Stimulated activated CD4-positive, alpha-beta T cell treated with anti-CD3 and anti-CD28 coated beads, TNF-alpha, amount 100 ng/mL, for 48 hours (primary cell): ENCODE results near the gene DAB2.

ENCODE experiments used
- DNase-seq, 3 donors: peaks; one replicate each; pipeline ENCODE4 v3.0.0-alpha.2; 2020; ENCODE audit warnings: low read depth in 3 of 3

Gene DAB2

DNA sequence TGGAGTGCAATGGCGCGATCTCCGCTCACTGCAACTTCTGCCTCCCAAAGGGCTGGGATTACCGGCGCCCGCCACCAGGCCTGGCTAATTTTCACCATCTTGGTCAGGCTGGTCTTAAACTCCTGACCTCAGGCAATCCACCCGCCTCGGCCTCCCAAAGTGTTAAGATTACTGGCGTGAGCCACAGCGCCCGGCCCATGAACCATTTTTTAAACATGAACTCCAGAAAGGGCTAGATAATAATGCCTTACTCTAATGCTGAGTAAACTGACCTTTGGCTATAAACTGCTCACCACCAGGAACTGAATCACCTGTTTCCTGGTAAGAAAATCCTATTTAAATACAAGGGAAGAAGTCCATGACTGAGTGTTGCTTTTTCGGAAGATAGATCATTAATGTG is 23.2 kb upstream of the DAB2 start:
- no peak for DNase-seq

DNA sequence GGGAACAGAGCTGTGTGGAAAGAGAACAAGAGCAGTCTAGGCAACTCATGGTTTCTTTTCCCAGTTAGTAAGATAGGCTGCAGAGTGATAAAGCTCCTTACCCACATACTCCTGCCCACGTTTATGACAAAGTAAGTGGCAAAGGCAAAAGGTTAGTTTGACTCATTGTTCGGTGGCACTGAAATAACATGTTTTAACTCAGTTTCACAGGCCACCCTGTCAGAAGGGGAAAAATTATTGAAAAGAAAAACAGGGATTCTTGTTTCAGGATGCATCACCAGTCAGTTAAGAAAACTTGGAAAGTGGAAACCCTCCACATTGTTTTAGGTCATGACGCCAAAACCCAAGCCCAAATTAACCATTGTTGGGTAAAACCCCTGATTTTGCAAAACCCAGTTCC is 22.3 kb upstream of the DAB2 start:
- no peak for DNase-seq

DNA sequence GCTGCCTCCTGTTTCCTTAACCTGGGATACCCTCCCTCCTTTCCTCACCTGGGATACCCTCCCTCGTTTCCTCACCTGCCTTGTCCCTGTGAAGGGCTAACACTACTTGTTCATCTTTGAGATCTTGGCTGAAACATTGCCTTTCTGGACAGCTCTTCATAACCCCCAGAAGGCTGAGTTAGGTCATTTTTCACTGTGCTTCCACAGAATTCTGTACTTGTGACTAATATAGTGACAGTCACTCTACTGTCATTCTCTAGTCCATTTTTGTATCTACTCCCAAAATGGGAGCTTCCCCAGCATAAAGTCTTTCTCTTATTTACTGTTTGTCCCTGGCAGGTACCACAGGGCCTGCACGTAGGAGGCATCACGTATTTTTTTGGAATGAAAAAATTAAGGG is 21.5 kb upstream of the DAB2 start:
- no peak for DNase-seq

DNA sequence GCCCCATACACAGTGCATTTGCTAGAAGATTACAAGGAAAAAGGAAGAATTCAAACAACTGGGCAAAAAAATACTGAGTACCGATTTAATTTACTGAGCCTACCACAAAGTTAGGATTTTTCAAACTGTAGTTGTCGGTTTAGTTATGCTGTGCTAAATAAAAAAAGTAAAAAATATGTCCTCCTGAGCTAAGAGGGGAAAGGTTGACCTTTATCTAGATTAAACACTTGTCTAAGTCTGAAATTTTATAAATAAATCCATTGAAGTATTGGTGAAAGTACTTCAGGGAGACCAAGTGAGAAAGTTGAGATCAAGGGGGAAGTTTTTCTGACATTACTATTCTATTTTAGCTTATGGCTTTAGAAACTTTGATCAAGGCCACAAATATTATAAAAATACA is 19.1 kb upstream of the DAB2 start:
- no peak for DNase-seq

DNA sequence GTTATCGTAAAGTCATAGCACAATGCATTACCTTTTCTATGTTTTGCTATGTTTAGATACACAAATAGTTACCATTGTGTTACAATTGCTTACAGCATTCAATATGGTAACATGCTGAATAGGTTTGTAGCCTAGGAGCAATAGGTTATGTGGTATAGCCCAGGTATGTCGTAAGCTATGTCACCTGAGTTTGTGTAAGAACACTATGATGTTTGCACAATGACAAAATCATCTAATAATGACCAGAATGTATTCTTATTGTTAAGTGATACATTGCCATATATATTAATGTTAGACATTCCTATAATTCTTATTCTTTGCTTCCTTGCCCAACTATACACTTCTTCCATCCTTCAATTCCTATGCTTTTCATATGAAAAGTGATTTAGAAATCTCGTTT is 18.2 kb upstream of the DAB2 start:
- DNase-seq, result no peak

DNA sequence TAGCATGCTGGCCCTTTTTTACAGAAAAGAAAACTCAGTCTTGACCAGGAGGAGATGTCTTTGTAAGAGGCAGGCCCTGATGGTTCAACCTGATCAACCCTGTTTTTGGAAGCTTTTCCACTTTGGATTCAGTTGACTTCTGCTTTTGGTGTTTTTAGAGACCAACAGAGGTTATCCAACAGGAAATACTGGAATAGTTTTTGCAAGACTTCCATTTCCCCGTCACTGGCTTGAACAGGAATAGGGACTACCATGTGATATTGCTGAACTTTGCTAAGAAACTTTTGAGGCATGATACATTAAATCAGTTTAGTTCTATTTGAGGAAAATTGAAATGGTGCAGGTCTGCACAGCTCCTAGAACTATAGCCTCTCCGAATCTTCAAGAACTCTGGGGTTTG is 17.1 kb upstream of the DAB2 start:
- DNase-seq, result no peak

DNA sequence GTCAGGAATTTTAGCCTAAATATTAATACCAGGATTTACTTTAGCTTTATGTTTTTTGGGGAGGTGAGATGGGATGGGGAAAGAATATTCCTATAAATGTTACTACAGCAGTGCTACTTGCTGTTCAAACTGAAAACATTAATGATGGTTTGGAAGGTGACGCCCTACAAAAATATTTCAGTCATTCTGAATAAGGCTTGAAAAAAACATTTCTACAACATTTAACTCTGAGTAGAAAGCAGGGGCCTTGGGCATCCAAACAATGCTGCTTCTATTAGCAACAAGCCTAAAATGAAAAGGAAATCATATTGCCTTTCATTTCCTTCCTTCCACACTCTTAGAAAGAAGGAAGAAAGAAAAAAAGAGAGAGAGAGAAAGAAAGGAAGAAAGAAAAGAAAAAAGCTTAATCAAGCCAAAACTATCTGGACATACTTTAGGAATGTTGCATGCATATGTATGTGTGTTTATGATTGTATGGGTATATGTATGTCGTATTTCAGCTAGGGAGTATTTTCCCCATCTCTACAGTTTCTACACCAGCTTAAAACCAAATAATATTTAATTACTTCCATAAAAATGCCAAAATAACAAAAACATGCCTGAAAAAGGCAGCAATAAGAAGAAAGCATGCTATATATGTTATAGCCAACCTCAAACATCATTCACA is 16.3 kb upstream of the DAB2 start:
- no peak for DNase-seq

DNA sequence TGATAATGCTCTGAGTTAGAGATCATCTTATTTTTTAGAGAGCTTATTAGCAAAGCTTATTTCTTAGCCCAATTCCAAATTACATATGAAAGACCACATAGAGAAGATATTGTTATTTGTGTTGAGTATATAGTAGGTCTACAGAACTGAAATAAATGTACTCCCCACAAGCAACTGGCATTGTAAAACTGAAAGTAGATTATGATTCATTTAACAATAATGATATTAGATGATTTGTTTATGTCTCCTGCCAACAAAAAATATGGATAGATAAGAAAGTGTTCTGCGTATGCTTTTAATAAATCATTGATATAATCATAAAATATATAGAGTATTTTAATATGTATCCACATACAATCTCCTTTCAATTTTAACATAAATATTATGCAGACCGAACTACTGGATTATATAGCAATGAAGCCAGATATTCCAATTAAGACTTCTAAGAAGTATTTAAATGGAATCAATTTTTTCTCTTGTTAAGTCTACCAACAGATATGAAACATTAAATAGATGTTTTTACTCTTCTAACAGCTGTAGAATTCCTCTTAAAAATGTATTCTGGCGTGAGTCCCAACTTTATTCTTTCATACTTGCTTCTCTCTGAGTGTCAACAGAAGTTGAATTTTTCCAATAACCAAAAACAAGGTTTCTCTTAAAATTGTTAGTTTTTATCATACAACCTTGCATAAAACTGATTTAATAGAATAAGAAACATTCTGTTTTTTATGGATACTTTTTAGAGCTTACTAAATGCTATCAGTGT is 15.6 kb upstream of the DAB2 start:
- no peak for DNase-seq

DNA sequence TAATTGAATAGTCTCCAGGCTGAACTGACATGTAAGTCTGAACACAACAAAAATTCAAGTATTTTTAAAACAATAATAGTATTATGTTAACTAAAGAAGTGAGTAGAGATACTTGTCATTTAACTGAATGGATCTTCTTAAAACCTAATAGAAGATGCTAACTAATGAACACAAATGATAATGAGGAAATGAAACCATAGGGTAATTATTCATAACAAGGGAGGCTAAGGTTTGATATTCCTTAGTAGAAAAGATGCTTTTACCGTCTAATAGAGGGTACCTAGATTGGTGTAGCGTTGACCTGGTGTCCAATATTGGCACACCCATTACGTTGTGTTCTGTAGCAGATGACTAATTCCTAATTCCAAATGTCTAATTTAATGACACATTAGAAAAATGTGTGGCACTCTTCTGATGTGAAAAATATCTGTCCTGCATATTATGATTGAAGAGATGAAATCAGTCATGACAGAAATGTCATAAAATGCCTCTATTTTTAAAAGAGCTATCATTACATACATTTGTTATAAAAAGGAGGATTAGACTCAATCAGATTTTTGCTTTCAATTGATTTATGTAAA is 14.9 kb upstream of the DAB2 start:
- no peak for DNase-seq

DNA sequence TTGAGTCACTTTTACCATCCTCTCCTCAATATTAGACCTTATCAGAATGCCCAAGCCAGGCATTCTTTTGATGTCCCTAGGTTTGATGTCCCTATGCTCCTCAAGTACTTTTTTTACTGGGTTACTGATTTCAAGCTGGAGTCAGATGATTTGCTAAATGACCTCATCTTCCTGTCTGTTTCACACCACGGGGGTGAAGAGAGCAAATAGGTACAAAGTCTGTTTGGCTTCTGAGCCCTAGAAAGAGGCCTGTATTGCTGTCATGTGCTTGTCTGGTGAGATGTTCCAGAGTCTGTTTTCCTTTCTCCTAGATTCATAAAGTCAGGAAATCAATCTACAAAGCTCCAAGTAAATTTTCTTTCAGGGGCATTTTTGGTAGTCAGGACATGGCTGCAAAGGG is 12.7 kb upstream of the DAB2 start:
- DNase-seq, result no peak

DNA sequence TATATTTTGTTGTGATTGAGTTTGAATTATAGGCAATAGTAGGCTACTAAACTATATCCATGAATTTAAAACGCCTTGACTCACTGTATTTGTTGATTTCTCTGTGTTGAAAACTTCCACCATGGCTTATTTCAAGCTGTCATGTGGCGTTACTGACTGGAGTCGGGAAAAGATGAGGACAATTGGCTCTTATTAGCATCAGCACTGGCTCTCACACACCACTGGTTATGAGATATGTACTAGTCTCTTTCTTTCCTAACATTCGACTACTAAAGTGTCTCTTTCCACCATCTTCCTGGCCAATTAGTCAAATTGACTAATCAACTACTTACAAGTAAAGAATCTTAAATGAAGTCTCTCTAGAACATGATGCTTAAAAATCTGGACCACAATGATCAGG is 9.1 kb upstream of the DAB2 start:
- no peak for DNase-seq

DNA sequence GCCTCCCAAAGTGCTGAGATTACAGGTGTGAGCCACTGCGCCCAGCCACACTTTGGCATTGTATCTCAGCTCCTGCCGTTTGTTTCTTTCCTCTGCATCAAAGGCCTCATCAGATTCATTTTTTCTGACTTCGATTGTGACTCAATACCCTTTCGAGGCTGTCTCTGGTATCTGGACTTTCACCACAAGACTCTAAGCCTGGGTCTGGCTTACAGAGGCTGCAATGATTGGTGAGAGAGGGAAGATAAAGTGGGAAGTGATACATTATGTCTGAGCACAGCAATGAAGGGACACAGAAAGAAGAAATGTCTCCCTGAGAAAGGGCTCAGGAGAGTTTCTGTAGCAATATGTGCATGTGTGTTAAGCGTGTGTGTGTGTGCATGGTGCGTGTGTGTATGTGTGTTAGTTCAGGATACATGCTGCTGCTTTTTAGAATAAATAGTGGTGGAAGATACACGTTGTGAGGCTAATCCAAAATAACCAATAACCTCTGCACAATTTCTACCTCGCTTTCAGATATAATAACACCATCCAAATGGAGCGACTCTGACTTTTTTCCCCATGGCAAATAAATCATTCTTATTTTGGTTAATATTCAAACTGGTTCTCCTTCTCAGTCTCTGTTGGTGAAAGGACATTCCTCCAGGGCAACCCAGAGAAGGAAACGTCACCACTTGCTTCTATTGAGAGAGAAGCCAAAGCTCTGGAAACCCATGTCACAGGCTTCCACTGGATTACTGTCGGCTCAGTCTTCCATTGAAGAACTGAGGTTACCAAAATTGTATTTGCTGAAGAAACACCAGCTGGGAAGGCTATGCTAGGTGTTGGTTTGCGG is 8.1 kb upstream of the DAB2 start:
- no peak for DNase-seq

DNA sequence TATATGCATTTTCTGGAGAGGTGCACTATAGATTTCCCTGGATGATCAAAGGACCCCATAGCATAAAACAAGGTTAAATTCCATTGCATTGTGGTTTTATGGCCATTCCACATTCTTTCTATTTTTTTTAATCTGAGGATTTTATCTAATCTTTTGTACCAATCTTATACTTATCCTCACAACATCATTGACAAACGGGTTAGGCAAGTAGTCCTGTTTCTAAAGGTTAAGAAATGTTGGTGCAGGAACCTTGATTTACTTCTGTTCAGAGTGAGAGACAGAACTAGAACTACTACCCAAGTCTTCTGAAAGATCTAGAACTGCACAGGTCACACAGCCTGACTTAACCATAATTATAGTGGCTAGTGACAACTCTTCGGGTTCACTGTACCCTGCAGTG is 5.7 kb upstream of the DAB2 start:
- DNase-seq, result no peak

DNA sequence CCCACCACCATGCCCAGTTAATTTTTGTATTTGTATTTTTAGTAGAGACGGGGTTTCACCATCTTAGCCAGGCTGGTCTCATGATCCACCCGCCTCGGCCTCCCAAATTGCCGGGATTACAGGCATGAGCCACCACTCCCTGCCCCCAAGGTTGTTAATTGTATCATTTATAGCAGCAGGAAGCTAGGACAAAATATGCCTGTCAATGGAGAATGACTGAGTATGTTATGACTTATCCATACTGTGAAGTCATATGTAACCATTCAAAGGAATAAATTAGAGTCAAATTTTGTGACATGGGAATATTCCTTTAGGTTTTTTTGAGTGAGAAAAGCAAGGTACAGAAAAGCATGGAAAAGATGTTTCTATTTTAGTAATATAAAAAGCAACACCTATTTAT is 3.9 kb upstream of the DAB2 start:
- no peak for DNase-seq

DNA sequence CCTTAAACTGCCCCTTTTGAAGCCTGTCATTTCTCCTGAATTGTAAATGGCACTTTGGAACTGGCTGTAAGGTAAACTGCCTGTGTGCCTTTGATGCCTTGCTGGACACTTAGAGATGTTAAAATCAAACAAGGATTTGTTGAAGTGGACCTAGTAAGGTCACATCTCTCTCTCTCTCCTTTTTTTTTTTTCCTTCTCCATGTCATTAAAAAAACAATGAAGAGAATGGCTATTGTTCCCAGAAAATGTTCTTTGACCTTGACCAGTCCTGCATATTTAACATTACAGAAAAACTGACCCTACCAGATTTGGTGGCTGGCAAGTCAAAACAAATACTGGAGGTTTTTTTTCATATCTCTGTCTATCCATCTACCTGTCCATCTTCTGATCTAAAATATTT is 2.9 kb upstream of the DAB2 start:
- DNase-seq, result no peak

DNA sequence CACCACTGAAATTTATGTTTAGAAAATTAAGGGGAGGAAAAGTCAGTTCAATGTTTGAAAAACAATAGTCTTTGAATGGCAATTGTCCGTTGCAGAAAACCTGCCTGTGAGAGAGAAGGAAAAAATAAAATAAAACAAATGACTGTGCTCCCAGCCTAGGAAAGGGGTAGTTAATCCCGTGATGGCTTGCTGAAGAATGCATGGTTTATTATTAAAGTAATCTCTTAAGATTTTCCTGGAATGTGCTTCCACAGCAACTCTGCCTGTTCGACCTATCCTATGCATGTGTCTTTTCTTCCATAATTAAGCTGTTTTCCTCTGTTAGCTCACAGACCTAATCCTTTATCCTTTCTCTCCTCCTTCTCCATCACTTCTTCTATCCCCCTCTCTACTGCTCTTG is 2.4 kb upstream of the DAB2 start:
- no peak for DNase-seq

DNA sequence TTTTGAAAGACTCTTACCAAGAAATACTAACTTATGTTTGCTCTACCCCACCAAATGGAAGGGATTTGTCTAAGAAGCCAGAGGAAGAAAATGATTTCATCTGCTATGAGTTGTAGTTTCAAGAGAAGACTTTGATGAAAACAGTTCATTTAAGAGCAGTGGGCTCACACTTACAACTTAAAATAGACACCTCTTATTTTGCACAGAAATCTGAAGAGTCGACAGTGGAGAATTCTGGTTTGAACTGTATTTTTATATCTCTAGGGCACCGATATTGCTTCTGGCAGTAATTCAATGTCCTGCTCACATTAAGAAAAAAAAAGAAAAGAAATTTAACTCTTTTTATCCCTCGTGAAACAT is 1.9 kb upstream of the DAB2 start:
- DNase-seq, result no peak

DNA sequence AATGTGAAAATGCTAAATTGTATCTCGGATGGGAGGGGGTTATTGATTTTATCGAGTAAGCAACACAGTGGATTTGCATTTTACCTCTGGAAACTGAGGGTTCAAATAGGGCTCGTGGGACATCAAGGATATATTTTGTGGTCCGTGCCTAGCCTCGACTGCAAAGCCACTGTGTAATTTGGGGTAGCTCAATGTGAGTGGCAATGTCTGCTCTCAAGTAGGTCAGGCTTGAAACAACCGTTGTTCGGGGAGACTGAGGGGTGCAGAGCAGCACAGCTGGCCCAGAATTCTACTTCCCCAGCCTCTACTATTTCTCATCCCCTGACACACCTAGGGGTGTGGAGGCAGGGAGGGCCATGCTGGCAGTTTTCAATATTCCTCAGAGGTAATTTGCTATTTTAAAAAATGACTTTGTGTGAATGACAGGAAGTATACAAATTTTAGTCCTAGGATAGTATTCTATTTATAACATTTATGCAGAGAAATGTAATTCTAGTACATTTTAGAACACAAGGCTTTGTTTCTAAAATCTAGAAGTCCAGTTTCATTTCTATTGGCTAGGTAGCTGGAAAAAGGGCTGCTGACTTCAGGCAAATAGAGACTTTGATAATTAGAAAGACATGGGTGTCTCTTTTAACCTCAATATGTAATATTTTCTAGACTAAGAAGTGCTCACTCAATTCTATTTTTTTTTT is 1.4 kb upstream of the DAB2 start:
- DNase-seq, result no peak

DNA sequence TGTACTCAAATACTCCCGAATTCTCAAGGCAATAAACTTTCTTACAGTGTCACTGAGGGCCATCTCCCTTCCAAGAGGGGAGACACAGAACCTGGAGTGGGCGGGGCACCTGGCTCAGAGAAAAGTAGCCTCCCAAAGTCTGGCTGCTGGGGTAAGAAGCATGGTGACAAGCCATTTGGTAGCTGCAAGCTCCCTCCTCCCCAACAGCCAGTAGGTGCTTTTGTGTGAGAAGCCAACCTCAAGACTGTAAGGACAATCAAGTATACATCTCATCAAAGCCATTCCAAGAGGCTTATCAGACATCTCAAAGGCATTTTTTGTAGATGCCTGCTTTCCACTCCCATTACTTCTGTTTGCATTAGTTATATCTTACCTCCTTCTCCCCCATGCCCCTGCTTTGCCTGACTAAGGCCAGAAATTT is 1.4 kb downstream of the DAB2 start:
- no peak for DNase-seq

DNA sequence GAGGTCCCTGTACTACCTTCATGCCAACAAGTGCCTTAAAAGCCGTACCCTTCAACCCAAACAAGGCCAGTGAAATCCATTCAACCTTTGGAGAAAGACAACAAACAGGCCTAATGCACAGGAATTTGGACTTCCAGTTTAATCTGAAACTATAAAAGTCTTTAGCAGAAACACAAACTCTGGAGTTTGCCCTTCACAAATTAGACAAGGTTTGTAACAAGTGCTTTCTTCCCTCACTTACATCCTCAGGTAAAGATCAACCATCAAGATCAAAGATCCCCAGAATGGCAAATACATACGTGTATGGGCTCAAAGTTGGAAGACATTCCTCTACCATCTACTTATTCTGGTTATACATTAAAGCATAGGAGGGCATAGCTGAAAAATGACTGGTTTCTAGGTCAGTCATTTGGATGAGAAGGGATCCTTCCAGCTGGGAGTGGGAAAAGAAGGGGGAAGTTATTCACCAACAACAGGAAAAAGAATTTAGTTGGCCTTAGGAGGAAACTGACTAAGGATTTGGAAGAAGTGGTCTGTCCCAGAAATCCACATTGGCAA is 2.0 kb downstream of the DAB2 start:
- DNase-seq, result no peak

DNA sequence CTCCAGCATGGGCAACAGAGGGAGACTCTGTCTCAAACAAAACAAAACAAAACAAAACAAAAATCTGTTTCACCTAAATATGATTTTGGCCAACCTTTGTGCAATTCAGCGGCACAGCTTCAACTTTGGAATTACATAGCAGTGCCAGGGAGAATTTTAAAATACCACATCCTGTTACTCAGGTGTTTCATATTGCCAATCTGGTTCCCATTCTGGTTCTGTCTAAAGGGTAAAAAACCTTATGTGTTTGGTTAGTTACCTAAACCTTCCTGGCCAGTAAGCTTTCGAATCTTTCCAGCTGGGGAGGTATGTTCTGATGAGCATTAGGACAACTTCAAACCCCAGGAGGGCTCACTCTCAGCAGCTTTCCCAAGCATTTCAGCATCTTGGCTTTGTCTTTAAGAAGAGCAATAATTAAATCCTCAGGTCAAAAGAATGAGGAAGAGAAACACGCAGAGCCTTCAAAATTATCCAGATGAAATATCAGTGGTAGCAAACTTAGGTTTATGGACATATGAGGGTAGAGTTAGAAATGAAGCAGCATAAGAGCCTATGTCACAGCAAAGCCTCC is 2.7 kb downstream of the DAB2 start:
- no peak for DNase-seq
